ENCODE data around the gene SEMA3E. TPM values are rescaled to one million over a fixed set of nuclear protein-coding genes. Genes with fewer than 3 reads are reported as not detected.

The SEMA3E gene
- total and polyA plus RNA-seq, 9 of the 15 experiments (the other 6 are each of a cell fraction or from before 2014, with no cell fraction given): 0.01 to 1.4 (median 0.14) TPM; not detected in 2

DNA sequence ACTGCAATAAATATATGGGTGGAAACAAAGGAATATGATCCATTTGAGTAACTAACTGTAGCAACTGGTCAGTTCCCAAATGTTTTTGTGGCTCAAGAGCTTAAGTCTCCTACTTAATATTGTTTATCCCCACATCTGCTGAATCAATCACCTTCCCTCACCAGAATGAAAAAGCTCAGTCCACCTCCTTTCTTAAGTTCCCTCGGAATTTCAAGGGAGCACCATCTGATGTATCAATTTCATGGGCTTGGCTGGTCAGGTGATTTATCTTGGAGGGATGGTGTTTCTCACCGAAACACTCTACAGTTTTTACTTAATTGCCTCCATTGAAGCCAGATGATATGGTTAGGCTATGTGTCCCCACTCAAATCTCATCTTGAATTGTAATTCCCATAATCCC lies 176.6 kb downstream of the SEMA3E start:
- 0% methylated on average over 2 of the region's 2 CpGs for WGBS (ENCODE audit: insufficient coverage, low coverage, missing lambda C conversion rate)
- intact Hi-C loops (cut with micrococcal nuclease): no loop called here
- H3K9me1 ChIP-seq (ENCODE audit: control insufficient read depth, insufficient read depth, low read length): no peaks in the 10 kb centered on the region
- H3K36me3 ChIP-seq (ENCODE audit: control insufficient read depth, insufficient read depth, low read length): no peaks in the 10 kb centered on the region
- ChIA-PET POLR2A (no interaction called here), CTCF (ENCODE audit: low intra/inter-chr PET ratio) (no interaction called here)
- no peaks in the 10 kb centered on the region for H3K79me2 ChIP-seq (ENCODE audit: control insufficient read depth, insufficient read depth, low read length)
- in situ Hi-C loops (cut with MboI): no loop called here
- no peak for TF ChIP-seq ELF4 (CRISPR knock-in tag; IDR thresholded peaks at IDR 0.05)
- no peak for TF ChIP-seq CBFB (CRISPR knock-in tag; IDR thresholded peaks at IDR 0.05)
- H3K9ac ChIP-seq (ENCODE audit: insufficient read depth in 1 of 2, low read depth in 2 of 2, low read length in 2 of 2): no peak overlapping the region
- no peak overlapping the region for H2AFZ ChIP-seq (ENCODE audit: low read depth, low read length)
- H3K27me3 ChIP-seq (ENCODE audit: control insufficient read depth in 2 of 2, insufficient read depth in 2 of 2, low read length in 2 of 2): no peaks in the 10 kb centered on the region
- peaks cover 1% of the 10 kb centered on the region; the same call in 1 of the 2 replicates for H3K9me3 ChIP-seq (replicated peaks; ENCODE audit: control insufficient read depth, insufficient read depth, low read depth, low read length)
- H3K27ac ChIP-seq (ENCODE audit: extremely low read depth, low read depth, low read length): no peak overlapping the region
- no peak for ATAC-seq
- no peak overlapping the region for H3K4me3 ChIP-seq
- DNase-seq (ENCODE audit: extremely low read depth in 1 of 4, low spot score in 3 of 4): no peak
- no peaks in the 10 kb centered on the region for H4K20me1 ChIP-seq (replicated peaks; ENCODE audit: control insufficient read depth, insufficient read depth, low read length)
- H3K4me1 ChIP-seq (replicated peaks in 1 of 2; ENCODE audit: control insufficient read depth in 2 of 2, insufficient read depth in 2 of 2, low read length in 2 of 2): no peaks in the 10 kb centered on the region
- BruUV-seq (replicated peaks): no TSS peak
- no peak overlapping the region for H3K4me2 ChIP-seq (ENCODE audit: insufficient read depth, low read length)
- no peak for FAIRE-seq

DNA sequence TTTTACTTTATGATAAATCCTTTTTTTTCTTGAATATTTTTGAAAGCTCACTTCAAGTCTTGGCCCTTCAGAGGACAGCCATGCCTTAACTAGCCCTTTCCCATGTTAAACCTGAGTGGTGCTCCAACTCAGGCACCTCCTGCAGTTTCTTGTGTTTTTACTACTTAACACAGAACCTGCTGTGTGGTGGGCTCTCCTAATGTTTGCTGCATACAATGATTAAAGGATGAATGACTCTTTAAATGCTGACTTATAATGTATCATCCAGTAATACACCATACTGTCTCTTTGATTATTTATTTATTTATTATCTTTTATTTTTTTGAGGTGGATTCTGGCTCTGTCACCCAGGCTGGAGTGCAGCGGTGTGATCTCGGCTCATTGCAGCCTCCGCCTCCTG lies 179.4 kb downstream of the SEMA3E start:
- Histone ChIP-seq H3K27me3 (ENCODE audit: control insufficient read depth in 2 of 2, insufficient read depth in 2 of 2, low read length in 2 of 2) (no peaks in the 10 kb centered on the region), H3K4me1 (replicated peaks in 1 of 2; ENCODE audit: control insufficient read depth in 2 of 2, insufficient read depth in 2 of 2, low read length in 2 of 2) (no peaks in the 10 kb centered on the region), H3K36me3 (ENCODE audit: control insufficient read depth, insufficient read depth, low read length) (no peaks in the 10 kb centered on the region), H3K4me2 (ENCODE audit: insufficient read depth, low read length) (no peak overlapping the region), H3K9ac (ENCODE audit: insufficient read depth in 1 of 2, low read depth in 2 of 2, low read length in 2 of 2) (no peak overlapping the region), H2AFZ (ENCODE audit: low read depth, low read length) (no peak overlapping the region), H4K20me1 (replicated peaks; ENCODE audit: control insufficient read depth, insufficient read depth, low read length) (no peaks in the 10 kb centered on the region), H3K27ac (ENCODE audit: extremely low read depth, low read depth, low read length) (no peak overlapping the region), H3K9me1 (ENCODE audit: control insufficient read depth, insufficient read depth, low read length) (no peaks in the 10 kb centered on the region), H3K9me3 (replicated peaks; ENCODE audit: control insufficient read depth, insufficient read depth, low read depth, low read length) (peaks cover 1% of the 10 kb centered on the region; the same call in 1 of the 2 replicates), H3K4me3 (no peak overlapping the region), H3K79me2 (ENCODE audit: control insufficient read depth, insufficient read depth, low read length) (no peaks in the 10 kb centered on the region)
- no peak for DNase-seq (ENCODE audit: extremely low read depth in 1 of 4, low spot score in 3 of 4)
- no peak for TF ChIP-seq ZFPM2 (CRISPR knock-in tag; IDR thresholded peaks at IDR 0.05)
- TF ChIP-seq RBM39 (optimal IDR thresholded peaks at IDR 0.05; ENCODE audit: low read depth, low read length): no peak
- TF ChIP-seq U2AF2 (optimal IDR thresholded peaks at IDR 0.05; ENCODE audit: low read depth, low read length): no peak
- TF ChIP-seq RHOXF2B (CRISPR knock-in tag; conservative IDR thresholded peaks at IDR 0.05): no peak
- no peak for TF ChIP-seq PHB (CRISPR knock-in tag; IDR thresholded peaks at IDR 0.05)
- TF ChIP-seq FOXK1 (CRISPR knock-in tag; IDR thresholded peaks at IDR 0.05; ENCODE audit: borderline replicate concordance): no peak
- TF ChIP-seq HDGF (IDR thresholded peaks at IDR 0.05): no peak
- TF ChIP-seq ZFP91 (CRISPR knock-in tag; IDR thresholded peaks at IDR 0.05): no peak
- no peak for TF ChIP-seq KAT2B (IDR thresholded peaks at IDR 0.05; ENCODE audit: low read depth, low read length)
- no peak for TF ChIP-seq PCBP1 (IDR thresholded peaks at IDR 0.05; ENCODE audit: low read depth, low read length, poor library complexity, severe bottlenecking)
- no peak for TF ChIP-seq CC2D1A (IDR thresholded peaks at IDR 0.05)
- no peak for TF ChIP-seq CSDE1 (IDR thresholded peaks at IDR 0.05)
- TF ChIP-seq ZFP30 (CRISPR knock-in tag; IDR thresholded peaks at IDR 0.05; ENCODE audit: borderline replicate concordance): no peak
- no peak for TF ChIP-seq POLR3A (IDR thresholded peaks at IDR 0.05; ENCODE audit: borderline replicate concordance, extremely low read depth, insufficient read depth, insufficient read length)
- TF ChIP-seq PTBP1 (IDR thresholded peaks at IDR 0.05; ENCODE audit: low read depth, low read length): no peak
- no peak for TF ChIP-seq ZNF175 (CRISPR knock-in tag; IDR thresholded peaks at IDR 0.05; ENCODE audit: low read depth)
- no peak for TF ChIP-seq NFXL1 (CRISPR knock-in tag; IDR thresholded peaks at IDR 0.05)
- WGBS (ENCODE audit: insufficient coverage, low coverage, missing lambda C conversion rate): 0% methylated on average over 3 of the region's 3 CpGs
- ChIA-PET POLR2A (no interaction called here), CTCF (ENCODE audit: low intra/inter-chr PET ratio) (no interaction called here)
- intact Hi-C loops (cut with micrococcal nuclease): no loop called here
- ATAC-seq: no peak
- in situ Hi-C loops (cut with MboI): no loop called here
- FAIRE-seq: no peak
- no TSS peak for BruUV-seq (replicated peaks)
